ENCODE data around the gene SLC43A2. TPM values are rescaled to one million over a fixed set of nuclear protein-coding genes. Genes with fewer than 3 reads are reported as not detected.

SLC43A2 gene
- total and polyA plus RNA-seq, 10 of the 15 experiments (the other 5 are each of a cell fraction or from before 2014, with no cell fraction given): 0.03 to 14.0 (median 5.3) TPM

GRCh38 chr17:1588821-1589585, 39.6 kb downstream of the SLC43A2 start (continued):
- no peak for TF ChIP-seq ZZZ3 (IDR thresholded peaks at IDR 0.05; ENCODE audit: control insufficient read depth, insufficient read length, low read depth)
- no peak for TF ChIP-seq TARDBP (IDR thresholded peaks at IDR 0.05; ENCODE audit: borderline replicate concordance)
- TF ChIP-seq SKIL (IDR thresholded peaks at IDR 0.05; ENCODE audit: low read depth, poor library complexity, severe bottlenecking): no peak
- no peak for TF ChIP-seq HDAC6 (IDR thresholded peaks at IDR 0.05; ENCODE audit: unreplicated experiment)
- no peak for TF ChIP-seq HSF1 (IDR thresholded peaks at IDR 0.05; ENCODE audit: low read depth, low read length)

GRCh38 chr17:1584167-1584566, 44.5 kb downstream of the SLC43A2 start:
- Histone ChIP-seq H3K4me1 (ENCODE audit: control insufficient read depth, insufficient read depth, low read length) (no peaks in the 10 kb centered on the region), H3K27me3 (replicated peaks in 1 of 2; ENCODE audit: control insufficient read depth in 2 of 2, insufficient read depth in 2 of 2, low read length in 1 of 2) (no peaks in the 10 kb centered on the region), H3K36me3 (ENCODE audit: control insufficient read depth in 2 of 2, insufficient read depth in 2 of 2, low read length in 1 of 2) (peaks cover 0 to 3% of the 10 kb centered on the region in 2 experiments; a peak in 3 of 4 replicates), H2AFZ (ENCODE audit: control insufficient read depth, low read depth, low read length) (no peak overlapping the region), H3K9ac (ENCODE audit: control insufficient read depth, insufficient read depth, low read length) (no peak overlapping the region), H3K79me2 (ENCODE audit: control insufficient read depth, insufficient read depth, low read length) (no peaks in the 10 kb centered on the region), H4K20me1 (ENCODE audit: control insufficient read depth, insufficient read depth) (no peaks in the 10 kb centered on the region), H3K27ac (ENCODE audit: control insufficient read depth, insufficient read depth) (no peak overlapping the region), H3K4me2 (ENCODE audit: control insufficient read depth, insufficient read depth) (no peak overlapping the region), H3K9me3 (replicated peaks; ENCODE audit: control insufficient read depth, insufficient read depth, low read length) (no peaks in the 10 kb centered on the region), H3K4me3 (no peak overlapping the region)
- ChIA-PET SMC1A (ENCODE audit: uncharacterized antibody, unreplicated experiment) (no interaction called here), CTCF (no interaction called here), RAD21 (ENCODE audit: unreplicated experiment) (no interaction called here), POLR2A (interaction anchor here (1.9 kb wide), 1 partner anchor 44 kb away, joined by 5 read pairs; the partner anchor contains the start of gene SLC43A2)
- in situ Hi-C loops (cut with MboI): no loop called here
- WGBS (ENCODE audit: insufficient coverage, insufficient replicate concordance, low lambda C conversion rate, missing lambda C conversion rate): 92% methylated on average over 14 of the region's 14 CpGs
- no peak for FAIRE-seq
- no TSS peak for BruUV-seq (replicated peaks)
- intact Hi-C loops (cut with micrococcal nuclease; ENCODE audit: unreplicated experiment): no loop called here
- no peak for DNase-seq (ENCODE audit: low read depth, low spot score)
- ATAC-seq: no peak
- no peak for TF ChIP-seq ZNF217 (IDR thresholded peaks at IDR 0.05)
- TF ChIP-seq RELB (IDR thresholded peaks at IDR 0.05; ENCODE audit: low read depth): no peak
- TF ChIP-seq POLR2AphosphoS2 (IDR thresholded peaks at IDR 0.05; ENCODE audit: low read depth, low read length): no peak
- TF ChIP-seq BMI1 (IDR thresholded peaks at IDR 0.05; ENCODE audit: borderline replicate concordance): no peak
- no peak for TF ChIP-seq NR2C1 (IDR thresholded peaks at IDR 0.05)
- TF ChIP-seq IKZF1 (conservative IDR thresholded peaks at IDR 0.05): no peak
- TF ChIP-seq HDGF (IDR thresholded peaks at IDR 0.05): no peak
- no peak for TF ChIP-seq YBX1 (IDR thresholded peaks at IDR 0.05)
- no peak for TF ChIP-seq PML (IDR thresholded peaks at IDR 0.05; ENCODE audit: low read length)
- TF ChIP-seq SPI1 (IDR thresholded peaks at IDR 0.05; ENCODE audit: borderline replicate concordance, insufficient read depth, low read depth, low read length): no peak
- no peak for TF ChIP-seq POLR2A (IDR thresholded peaks at IDR 0.05; ENCODE audit: low read depth, low read length)
- no peak for TF ChIP-seq MLLT1 (IDR thresholded peaks at IDR 0.05)
- TF ChIP-seq CHD2 (IDR thresholded peaks at IDR 0.05; ENCODE audit: borderline replicate concordance, low read depth, low read length): no peak

Data from GM12878 (cell line).